SK-N-SH (cell line): ENCODE results near the gene PFDN5. TPM values are rescaled to one million over a fixed set of nuclear protein-coding genes. Genes with fewer than 3 reads are reported as not detected.

ENCODE experiments used
- CTCF ChIA-PET: fragments of 300-600, 350-600 bp; formaldehyde crosslinking; extraction: SDS; loops from one replicate; lab custom pipeline; 2021; lab: Yijun Ruan, JAX
- POLR2A ChIA-PET: fragments of 350-600 bp; sonication (Branson Sonifier 250); formaldehyde crosslinking; extraction: SDS; loops from one replicate; lab custom pipeline; 2020; ENCODE audit warnings: antibody characterized with exemption, inconsistent platforms; lab: Yijun Ruan, JAX
- DNase-seq: peaks from one replicate; pipeline ENCODE4 v3.0.0; 2012
- H2AFZ ChIP-seq: fragments of 200-600 bp; sonication (generic); 2 replicates; pipeline ENCODE4 v1.8.1; 2016; ENCODE audit warnings: antibody characterized with exemption, mild to moderate bottlenecking, low read depth
- H3F3A ChIP-seq: fragments of 200-600 bp; sonication (generic); replicated peaks from 2 replicates; pipeline ENCODE3; 2016; ENCODE audit warnings: antibody characterized with exemption, mild to moderate bottlenecking; ENCODE audit not compliant: insufficient read depth
- H3K27ac ChIP-seq, 2 experiments: fragments of 200-500 bp in 1 of 2; fragments of 200-600 bp in 1 of 2; sonication (Bioruptor generic) in 1 of 2; sonication (generic), shearing (Covaris generic) in 1 of 2; 2 replicates each; pipeline versions ENCODE4 v1.5.1 to v1.6.1; 2014 to 2016; ENCODE audit warnings: low read depth in 2 of 2, inconsistent platforms in 1 of 2, low read length in 1 of 2, mild to moderate bottlenecking in 1 of 2, mixed read lengths in 1 of 2
- H3K27me3 ChIP-seq: fragments of 200-600 bp; sonication (generic), shearing (Covaris generic); 2 replicates; pipeline ENCODE4 v1.6.1; 2016; ENCODE audit warnings: mixed run types; ENCODE audit not compliant: insufficient read depth
- H3K36me3 ChIP-seq, 2 experiments: fragments of 200-500 bp in 1 of 2; fragments of 200-600 bp in 1 of 2; sonication (Bioruptor generic) in 1 of 2; sonication (generic) in 1 of 2; replicated peaks in 1 of 2; 2 replicates each; pipeline versions ENCODE3 to v1.5.1; 2014 to 2016; ENCODE audit warnings: low read length in 1 of 2, mild to moderate bottlenecking in 1 of 2; ENCODE audit not compliant: insufficient read depth in 2 of 2, control insufficient read depth in 1 of 2
- H3K4me1 ChIP-seq, 2 experiments: fragments of 200-500 bp in 1 of 2; fragments of 200-600 bp in 1 of 2; sonication (Bioruptor generic) in 1 of 2; sonication (generic), shearing (Covaris generic) in 1 of 2; 2 replicates each; pipeline versions ENCODE4 v1.5.1 to v1.6.1; 2014 to 2016; ENCODE audit warnings: low read depth in 1 of 2, low read length in 1 of 2, mixed run types in 1 of 2; ENCODE audit not compliant: insufficient read depth in 2 of 2, control insufficient read depth in 1 of 2
- H3K4me2 ChIP-seq: fragments of 200-600 bp; sonication (generic), shearing (Covaris generic); 2 replicates; pipeline ENCODE4 v1.6.1; 2017; ENCODE audit warnings: mixed run types
- H3K4me3 ChIP-seq, 2 experiments: fragments of 200-500 bp in 1 of 2; fragments of 200-600 bp in 1 of 2; sonication (Bioruptor generic) in 1 of 2; sonication (generic), shearing (Covaris generic) in 1 of 2; 2 replicates each; pipeline versions ENCODE4 v1.5.1 to v1.8.1; 2014 to 2016; ENCODE audit warnings: low read depth in 2 of 2, inconsistent platforms in 1 of 2, low read length in 1 of 2, mild to moderate bottlenecking in 1 of 2, mixed read lengths in 1 of 2, moderate library complexity in 1 of 2
- H3K79me2 ChIP-seq: fragments of 200-600 bp; sonication (generic); 2 replicates; pipeline ENCODE4 v1.8.1; 2017; ENCODE audit warnings: mild to moderate bottlenecking; ENCODE audit not compliant: insufficient read depth
- H3K9ac ChIP-seq: fragments of 200-600 bp; sonication (generic); 2 replicates; pipeline ENCODE4 v1.6.1; 2017; ENCODE audit warnings: mixed run types
- H3K9me2 ChIP-seq: fragments of 200-600 bp; sonication (generic); 2 replicates; pipeline ENCODE4 v1.6.1; 2017; ENCODE audit warnings: mixed run types
- H3K9me3 ChIP-seq: fragments of 200-600 bp; sonication (generic); 2 replicates; pipeline ENCODE4 v1.6.1; 2017; ENCODE audit warnings: mixed run types, mild to moderate bottlenecking, moderate library complexity
- H4K20me1 ChIP-seq: fragments of 200-600 bp; sonication (generic); 2 replicates; pipeline ENCODE4 v1.6.1; 2017; ENCODE audit warnings: mild to moderate bottlenecking, mixed run types; ENCODE audit not compliant: insufficient read depth
- CTCF ChIP-seq: fragments of 200-600 bp; sonication (generic); IDR thresholded peaks from 2 replicates; pipeline ENCODE4 v1.6.1; 2017; ENCODE audit warnings: antibody characterized with exemption, mild to moderate bottlenecking, moderate library complexity
- GABPA ChIP-seq: IDR thresholded peaks from 2 replicates; pipeline ENCODE4 v1.4.0; 2012; ENCODE audit warnings: low read depth, mild to moderate bottlenecking
- MXI1 ChIP-seq: IDR thresholded peaks from 2 replicates; pipeline ENCODE4 v1.6.1; 2012; ENCODE audit warnings: mild to moderate bottlenecking, low read depth, low read length, improper control_type of control experiment
- RAD21 ChIP-seq: IDR thresholded peaks from 2 replicates; pipeline ENCODE4 v1.6.1; 2012; ENCODE audit warnings: mild to moderate bottlenecking, low read length
- SIN3A ChIP-seq: IDR thresholded peaks from 2 replicates; pipeline ENCODE4 v1.6.1; 2012; ENCODE audit warnings: low read depth, mild to moderate bottlenecking, low read length, moderate library complexity, borderline replicate concordance
- TCF12 ChIP-seq: IDR thresholded peaks from 2 replicates; pipeline ENCODE4 v1.4.0; 2012
- YY1 ChIP-seq: IDR thresholded peaks from 2 replicates; pipeline ENCODE4 v1.4.0; 2012; ENCODE audit warnings: low read depth, mild to moderate bottlenecking
- WGBS: methylation state at CpG from one replicate; pipeline ENCODE4 v1.1.6; 2017; ENCODE audit warnings: low lambda C conversion rate; 5-methylcytosine and 5-hydroxymethylcytosine counted together
- polyA plus RNA-seq, 3 experiments: library from polyadenylated mRNA; depleted of rRNA; stranded (reverse); fragments of >200 nt; gene quantifications; 2 replicates each; pipeline ENCODE4 v1.2.3, GENCODE V29; 2012
- TF ChIP-seq, protein P1 (sequence below): IDR thresholded peaks from 2 replicates; pipeline ENCODE4 v1.4.0; 2012; ENCODE audit warnings: low read depth, borderline replicate concordance
- TF ChIP-seq, protein P2 (sequence below): IDR thresholded peaks from 2 replicates; pipeline ENCODE4 v1.6.1; 2012; ENCODE audit warnings: mild to moderate bottlenecking, low read depth, low read length, moderate library complexity

Gene PFDN5
- polyA plus RNA-seq, 1 of the 3 experiments (the other 2 are of a cell fraction) = 1,198 TPM

- 97% methylated on average over 10 of the region's 11 CpGs for WGBS
- ChIA-PET CTCF (interaction anchor here (1.3 kb wide), 1 partner anchor 63 kb away, joined by 5 read pairs; no protein-coding TSS in a partner anchor), POLR2A (interaction anchor here (0.9 kb wide), 1 partner anchor 19 kb away, joined by 3 read pairs; no protein-coding TSS in a partner anchor)
- H3K9me2 ChIP-seq = no peaks in the 10 kb centered on the region
- H3K79me2 ChIP-seq = peaks cover 19% of the 10 kb centered on the region
- H3F3A ChIP-seq = no peaks in the 10 kb centered on the region
- no peaks in the 10 kb centered on the region for H3K27me3 ChIP-seq
- peaks cover 2 to 8% of the 10 kb centered on the region in 2 experiments for H3K36me3 ChIP-seq
- no peaks in the 10 kb centered on the region for H3K9me3 ChIP-seq
- TF ChIP-seq TCF12 = no peak
- no peak for TF ChIP-seq RAD21
- TF ChIP-seq YY1 = no peak
- no peak overlapping the region for H2AFZ ChIP-seq
- H3K27ac ChIP-seq = no peak overlapping the region
- H3K9ac ChIP-seq = no peak overlapping the region
- H3K4me2 ChIP-seq = no peak overlapping the region
- no peak for DNase-seq
- no peaks in the 10 kb centered on the region for H4K20me1 ChIP-seq
- no peak overlapping the region for H3K4me3 ChIP-seq
- H3K4me1 ChIP-seq = no peaks in the 10 kb centered on the region
Observed at GRCh38 chr12:53276511-53276910, 18.8 kb upstream of the PFDN5 start.

GRCh38 chr12:53277981-53278380, 17.4 kb upstream of the PFDN5 start:
- CTCF ChIA-PET = interaction anchor here (0.6 to 3.0 kb wide), 8 partner anchors 9 to 212 kb away, joined by 3 to 16 read pairs (median 9); partner anchors contain the start of gene ESPL1
- POLR2A ChIA-PET = interaction anchor here (1.4 kb wide), 1 partner anchor 11 kb away, joined by 4 read pairs; no protein-coding TSS in a partner anchor
- TF ChIP-seq GABPA = no peak
- no peak for TF ChIP-seq CTCF
- no peak for TF ChIP-seq SIN3A
- no peak for TF ChIP-seq TCF12
- TF ChIP-seq, protein P1, sequence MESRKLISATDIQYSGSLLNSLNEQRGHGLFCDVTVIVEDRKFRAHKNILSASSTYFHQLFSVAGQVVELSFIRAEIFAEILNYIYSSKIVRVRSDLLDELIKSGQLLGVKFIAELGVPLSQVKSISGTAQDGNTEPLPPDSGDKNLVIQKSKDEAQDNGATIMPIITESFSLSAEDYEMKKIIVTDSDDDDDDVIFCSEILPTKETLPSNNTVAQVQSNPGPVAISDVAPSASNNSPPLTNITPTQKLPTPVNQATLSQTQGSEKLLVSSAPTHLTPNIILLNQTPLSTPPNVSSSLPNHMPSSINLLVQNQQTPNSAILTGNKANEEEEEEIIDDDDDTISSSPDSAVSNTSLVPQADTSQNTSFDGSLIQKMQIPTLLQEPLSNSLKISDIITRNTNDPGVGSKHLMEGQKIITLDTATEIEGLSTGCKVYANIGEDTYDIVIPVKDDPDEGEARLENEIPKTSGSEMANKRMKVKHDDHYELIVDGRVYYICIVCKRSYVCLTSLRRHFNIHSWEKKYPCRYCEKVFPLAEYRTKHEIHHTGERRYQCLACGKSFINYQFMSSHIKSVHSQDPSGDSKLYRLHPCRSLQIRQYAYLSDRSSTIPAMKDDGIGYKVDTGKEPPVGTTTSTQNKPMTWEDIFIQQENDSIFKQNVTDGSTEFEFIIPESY = no peak
- TF ChIP-seq MXI1 = no peak
- TF ChIP-seq, protein P2, sequence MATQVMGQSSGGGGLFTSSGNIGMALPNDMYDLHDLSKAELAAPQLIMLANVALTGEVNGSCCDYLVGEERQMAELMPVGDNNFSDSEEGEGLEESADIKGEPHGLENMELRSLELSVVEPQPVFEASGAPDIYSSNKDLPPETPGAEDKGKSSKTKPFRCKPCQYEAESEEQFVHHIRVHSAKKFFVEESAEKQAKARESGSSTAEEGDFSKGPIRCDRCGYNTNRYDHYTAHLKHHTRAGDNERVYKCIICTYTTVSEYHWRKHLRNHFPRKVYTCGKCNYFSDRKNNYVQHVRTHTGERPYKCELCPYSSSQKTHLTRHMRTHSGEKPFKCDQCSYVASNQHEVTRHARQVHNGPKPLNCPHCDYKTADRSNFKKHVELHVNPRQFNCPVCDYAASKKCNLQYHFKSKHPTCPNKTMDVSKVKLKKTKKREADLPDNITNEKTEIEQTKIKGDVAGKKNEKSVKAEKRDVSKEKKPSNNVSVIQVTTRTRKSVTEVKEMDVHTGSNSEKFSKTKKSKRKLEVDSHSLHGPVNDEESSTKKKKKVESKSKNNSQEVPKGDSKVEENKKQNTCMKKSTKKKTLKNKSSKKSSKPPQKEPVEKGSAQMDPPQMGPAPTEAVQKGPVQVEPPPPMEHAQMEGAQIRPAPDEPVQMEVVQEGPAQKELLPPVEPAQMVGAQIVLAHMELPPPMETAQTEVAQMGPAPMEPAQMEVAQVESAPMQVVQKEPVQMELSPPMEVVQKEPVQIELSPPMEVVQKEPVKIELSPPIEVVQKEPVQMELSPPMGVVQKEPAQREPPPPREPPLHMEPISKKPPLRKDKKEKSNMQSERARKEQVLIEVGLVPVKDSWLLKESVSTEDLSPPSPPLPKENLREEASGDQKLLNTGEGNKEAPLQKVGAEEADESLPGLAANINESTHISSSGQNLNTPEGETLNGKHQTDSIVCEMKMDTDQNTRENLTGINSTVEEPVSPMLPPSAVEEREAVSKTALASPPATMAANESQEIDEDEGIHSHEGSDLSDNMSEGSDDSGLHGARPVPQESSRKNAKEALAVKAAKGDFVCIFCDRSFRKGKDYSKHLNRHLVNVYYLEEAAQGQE = no peak
- TF ChIP-seq, all 33 proteins: peak for 0

More at GRCh38 chr12:53277981-53278380, 17.4 kb upstream of the PFDN5 start:
- no peaks in the 10 kb centered on the region for H3K4me1 ChIP-seq
- H3F3A ChIP-seq = no peaks in the 10 kb centered on the region
- peaks cover 8 to 10% of the 10 kb centered on the region in 2 experiments for H3K36me3 ChIP-seq
- H3K9me2 ChIP-seq = no peaks in the 10 kb centered on the region
- H2AFZ ChIP-seq = no peak overlapping the region
- H3K27ac ChIP-seq = no peak overlapping the region
- no peak overlapping the region for H3K4me2 ChIP-seq
- WGBS = 97% methylated on average over 9 of the region's 9 CpGs
- H3K4me3 ChIP-seq = no peak overlapping the region
- H3K27me3 ChIP-seq = no peaks in the 10 kb centered on the region
- H3K79me2 ChIP-seq = 0 out of 2 replicates have a peak, but pooled peaks cover 5% of the 10 kb centered on the region
- no peaks in the 10 kb centered on the region for H3K9me3 ChIP-seq
- H3K9ac ChIP-seq = no peak overlapping the region
- no peaks in the 10 kb centered on the region for H4K20me1 ChIP-seq
- no peak for DNase-seq
